GM21526 (cell line): ENCODE results near the gene USP31.

Source experiments
- ATAC-seq: cut with Tn5 transposase; IDR thresholded peaks from one replicate; pipeline ENCODE4 v1.9.1; 2021; ENCODE audit warnings: moderate library complexity; ENCODE audit not compliant: unreplicated experiment, low FRiP score

Gene USP31, protein sequence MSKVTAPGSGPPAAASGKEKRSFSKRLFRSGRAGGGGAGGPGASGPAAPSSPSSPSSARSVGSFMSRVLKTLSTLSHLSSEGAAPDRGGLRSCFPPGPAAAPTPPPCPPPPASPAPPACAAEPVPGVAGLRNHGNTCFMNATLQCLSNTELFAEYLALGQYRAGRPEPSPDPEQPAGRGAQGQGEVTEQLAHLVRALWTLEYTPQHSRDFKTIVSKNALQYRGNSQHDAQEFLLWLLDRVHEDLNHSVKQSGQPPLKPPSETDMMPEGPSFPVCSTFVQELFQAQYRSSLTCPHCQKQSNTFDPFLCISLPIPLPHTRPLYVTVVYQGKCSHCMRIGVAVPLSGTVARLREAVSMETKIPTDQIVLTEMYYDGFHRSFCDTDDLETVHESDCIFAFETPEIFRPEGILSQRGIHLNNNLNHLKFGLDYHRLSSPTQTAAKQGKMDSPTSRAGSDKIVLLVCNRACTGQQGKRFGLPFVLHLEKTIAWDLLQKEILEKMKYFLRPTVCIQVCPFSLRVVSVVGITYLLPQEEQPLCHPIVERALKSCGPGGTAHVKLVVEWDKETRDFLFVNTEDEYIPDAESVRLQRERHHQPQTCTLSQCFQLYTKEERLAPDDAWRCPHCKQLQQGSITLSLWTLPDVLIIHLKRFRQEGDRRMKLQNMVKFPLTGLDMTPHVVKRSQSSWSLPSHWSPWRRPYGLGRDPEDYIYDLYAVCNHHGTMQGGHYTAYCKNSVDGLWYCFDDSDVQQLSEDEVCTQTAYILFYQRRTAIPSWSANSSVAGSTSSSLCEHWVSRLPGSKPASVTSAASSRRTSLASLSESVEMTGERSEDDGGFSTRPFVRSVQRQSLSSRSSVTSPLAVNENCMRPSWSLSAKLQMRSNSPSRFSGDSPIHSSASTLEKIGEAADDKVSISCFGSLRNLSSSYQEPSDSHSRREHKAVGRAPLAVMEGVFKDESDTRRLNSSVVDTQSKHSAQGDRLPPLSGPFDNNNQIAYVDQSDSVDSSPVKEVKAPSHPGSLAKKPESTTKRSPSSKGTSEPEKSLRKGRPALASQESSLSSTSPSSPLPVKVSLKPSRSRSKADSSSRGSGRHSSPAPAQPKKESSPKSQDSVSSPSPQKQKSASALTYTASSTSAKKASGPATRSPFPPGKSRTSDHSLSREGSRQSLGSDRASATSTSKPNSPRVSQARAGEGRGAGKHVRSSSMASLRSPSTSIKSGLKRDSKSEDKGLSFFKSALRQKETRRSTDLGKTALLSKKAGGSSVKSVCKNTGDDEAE (N-terminal part only)

DNA sequence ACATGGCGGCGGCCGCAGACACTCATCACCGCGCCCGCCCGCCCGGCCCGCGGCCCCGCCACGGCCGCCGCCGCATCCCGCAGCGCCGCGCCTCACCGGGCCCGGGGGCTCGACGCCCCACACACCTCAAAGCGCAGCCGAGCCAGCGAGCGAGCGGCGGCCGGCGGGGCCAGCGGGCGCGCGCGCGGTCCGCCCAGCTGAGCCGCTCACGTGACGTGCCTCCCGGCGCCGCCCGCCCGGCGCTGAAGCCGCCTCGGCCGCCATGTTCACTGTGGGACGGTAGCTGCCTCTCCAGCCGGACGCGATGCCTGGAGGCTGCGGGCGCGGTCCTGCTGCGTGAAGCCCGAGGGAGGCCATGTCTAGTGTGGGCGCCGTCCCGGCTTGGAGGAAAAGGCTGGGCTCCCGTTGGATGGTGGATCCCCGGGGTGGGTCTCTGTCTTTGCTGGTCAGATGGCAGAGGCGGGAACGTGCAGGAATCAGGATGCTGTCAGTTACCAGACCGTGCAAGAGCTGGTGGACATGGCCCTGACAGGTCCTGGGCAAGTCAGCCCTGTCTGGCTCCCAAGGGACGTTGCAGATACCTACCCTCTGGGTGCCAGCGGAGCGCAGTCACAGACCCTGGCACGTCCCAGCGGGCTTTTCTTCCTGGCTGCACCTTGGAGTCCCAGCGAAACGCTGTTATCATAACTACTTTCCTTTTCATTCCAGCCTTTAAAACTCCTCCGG is at the start of gene USP31:
TSS of gene USP31 (minus strand) at position 186 of the 726 bp plus-strand sequence. CDS start at position 4, 182 bp downstream.
- ATAC-seq = peak; percentile 93

GRCh38 chr16:23196539-23196938 is 47.3 kb upstream of the USP31 start:
- ATAC-seq = no peak

- no peak for ATAC-seq
These were observed 46.2 kb upstream of the USP31 start for GRCh38 chr16:23195366-23195978.

GRCh38 chr16:23194497-23195221 is 45.4 kb upstream of the USP31 start:
- no peak for ATAC-seq

GRCh38 chr16:23188911-23189310 is 39.7 kb upstream of the USP31 start:
- no peak for ATAC-seq

DNA sequence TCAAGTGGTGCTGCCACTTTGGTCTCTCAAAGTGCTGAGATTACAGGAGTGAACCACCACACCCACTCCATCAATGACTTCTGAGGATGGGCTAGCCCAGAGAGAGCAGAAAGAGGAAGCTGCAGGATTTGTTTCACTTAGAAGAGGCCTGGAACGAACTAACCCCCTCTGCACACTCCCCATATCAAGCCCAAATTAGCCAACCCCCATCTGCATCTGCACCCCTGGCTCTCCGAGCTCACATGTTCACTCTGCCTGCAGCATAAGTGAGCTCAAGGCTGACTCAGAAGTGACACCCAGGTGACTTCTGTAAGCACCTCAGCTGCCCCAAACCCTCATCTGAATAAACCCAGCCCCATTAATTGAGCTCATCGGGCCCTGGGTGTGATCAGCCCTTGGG is 38.1 kb upstream of the USP31 start:
- no peak for ATAC-seq

- no peak for ATAC-seq
These were observed 36.9 kb upstream of the USP31 start for GRCh38 chr16:23186171-23186570.

DNA sequence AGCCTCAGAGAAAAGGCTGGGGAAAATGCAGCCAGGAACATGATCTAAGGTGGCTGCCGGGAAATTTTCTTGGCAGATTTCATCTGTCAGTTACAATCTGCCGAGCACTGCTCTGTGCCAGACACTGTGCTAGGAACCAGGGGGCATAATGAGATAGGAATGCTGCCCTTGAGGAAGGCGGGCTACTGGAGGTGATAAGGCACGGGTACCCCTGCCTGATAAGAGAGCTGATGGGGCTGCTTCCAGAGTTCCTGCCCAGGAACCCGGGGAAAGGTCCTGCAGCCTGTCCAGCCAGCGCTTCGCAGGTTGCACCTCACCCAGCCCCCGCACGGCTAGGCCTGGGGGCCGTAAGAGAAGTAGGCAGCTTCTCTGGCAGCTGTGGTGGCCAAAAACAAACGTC is 36.4 kb upstream of the USP31 start:
- ATAC-seq = no peak

DNA sequence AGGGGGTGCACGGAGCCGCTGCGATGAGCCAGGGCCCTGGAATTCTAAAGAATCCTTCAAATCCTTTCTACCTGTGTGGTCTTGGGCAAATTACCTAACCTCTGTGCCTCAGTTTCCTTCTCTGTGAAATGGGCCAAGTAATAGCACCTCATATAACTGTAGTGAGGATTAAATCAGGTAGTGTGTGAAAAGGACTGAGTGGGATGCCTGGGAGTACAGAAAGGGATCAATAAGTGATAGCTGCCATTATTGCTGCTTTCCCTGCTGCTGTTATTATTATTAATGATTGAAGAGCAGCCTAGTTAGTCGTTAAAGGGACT is 34.3 kb upstream of the USP31 start:
- ATAC-seq = no peak

DNA sequence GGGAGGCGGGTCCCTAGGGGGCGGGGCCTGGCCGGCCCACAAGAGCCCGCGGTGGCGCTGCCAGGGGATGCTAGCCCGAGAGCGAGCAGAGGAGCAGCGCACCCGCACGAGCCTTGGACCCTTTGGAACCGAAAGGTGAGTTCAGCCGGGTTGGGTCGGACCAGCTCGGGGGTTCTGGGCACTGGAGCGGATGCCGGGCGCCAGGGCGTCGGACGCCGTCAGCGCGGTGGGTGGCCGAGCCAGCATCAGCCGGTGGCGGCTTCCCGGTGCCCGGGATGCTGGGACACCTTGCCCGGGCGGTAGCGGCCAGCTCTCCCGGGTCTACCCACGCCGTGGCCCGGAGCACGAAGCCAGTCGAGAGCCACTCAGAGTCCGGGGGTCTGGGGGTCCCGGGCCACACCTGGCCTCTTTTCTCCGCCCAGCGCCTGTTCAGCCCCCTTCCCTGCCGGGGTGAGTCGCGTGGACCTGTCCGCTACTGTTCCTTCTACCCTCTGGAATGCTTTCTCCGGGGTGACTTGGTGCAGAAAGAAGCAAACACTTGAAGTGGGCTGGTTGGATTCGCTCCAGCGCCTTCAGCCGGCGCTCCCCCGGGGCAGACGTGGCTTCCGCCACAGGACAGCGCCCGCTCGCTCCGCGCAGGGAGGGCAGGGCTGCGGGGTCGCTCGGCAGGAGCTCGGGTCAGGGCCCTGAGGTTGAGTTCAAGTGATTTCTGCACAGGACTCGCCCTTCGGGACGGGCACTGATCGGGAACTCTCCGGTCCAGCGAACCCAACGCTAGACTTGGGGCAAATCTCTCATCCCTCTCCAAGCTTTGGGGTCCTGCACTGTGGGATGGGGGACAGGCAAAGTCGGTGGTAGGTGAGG is 33.7 kb upstream of the USP31 start, which contains the start of gene SCNN1G:
TSS of gene SCNN1G (plus strand) at position 67 of the 864 bp plus-strand sequence. CDS start 3,527 bp downstream, outside the sequence.
- ATAC-seq = peak; percentile 27

DNA sequence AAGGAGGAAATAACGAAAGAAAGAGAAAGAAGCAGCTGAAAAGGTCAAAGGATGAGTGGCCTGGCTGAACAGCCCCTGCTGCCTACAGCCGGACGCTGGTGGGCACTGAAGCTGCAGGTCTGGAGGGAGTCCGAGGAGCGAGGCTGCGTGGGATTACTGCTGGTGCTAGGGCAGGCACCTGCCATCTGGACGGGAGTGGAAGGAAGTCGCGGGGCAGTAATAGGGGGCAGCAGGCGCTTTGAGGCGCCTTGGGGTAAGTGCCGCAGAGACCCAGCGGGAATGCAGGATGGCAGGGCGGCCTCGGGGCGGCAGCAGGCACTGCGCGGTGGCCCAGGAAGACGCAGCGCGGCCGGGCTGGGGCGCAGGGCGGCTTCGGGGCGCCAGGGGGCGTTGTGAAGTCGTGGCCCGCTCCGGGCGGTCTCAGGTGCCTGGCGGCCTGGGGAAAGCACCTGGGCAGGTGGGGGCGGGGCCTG is 33.0 kb upstream of the USP31 start:
- ATAC-seq = peak; percentile 83

DNA sequence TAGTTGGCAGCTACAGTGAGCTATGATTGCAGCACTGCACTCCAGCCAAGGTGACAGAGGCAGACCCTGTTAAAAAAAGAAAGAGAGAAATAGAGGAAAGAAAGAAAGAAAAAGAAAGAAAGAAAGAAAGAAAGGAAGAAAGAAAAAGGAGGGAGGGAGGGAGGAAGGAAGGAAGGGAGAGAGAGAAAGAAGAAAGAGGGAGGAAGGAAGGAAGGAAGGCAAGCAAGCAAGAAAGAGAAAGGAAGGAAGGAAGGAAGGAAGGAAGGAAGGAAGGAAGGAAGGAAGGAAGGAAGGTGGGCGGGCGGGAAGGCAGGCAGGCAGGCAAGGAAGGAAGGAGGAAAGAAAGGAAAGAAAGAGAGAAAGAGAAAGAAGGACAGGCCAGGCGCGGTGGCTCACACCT is 32.3 kb upstream of the USP31 start:
- ATAC-seq = no peak

DNA sequence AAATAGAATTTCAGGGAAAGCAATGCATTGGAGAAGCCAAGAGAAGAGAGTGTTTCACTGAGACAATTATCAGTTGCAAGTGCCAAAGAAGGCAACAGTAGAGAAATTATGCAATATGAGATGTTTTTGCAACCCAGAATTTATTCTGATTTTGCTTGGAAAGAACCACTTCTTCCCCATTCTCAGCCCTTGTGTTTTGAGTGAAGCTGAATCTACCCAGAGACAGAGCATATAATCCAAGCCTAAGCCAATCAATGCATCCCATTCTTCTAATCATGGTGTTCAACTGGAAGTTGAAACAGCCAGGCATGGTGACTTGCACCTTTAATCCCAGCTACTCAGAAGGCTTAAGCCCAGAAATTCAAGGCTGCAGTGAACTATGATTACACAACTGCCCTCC is 26.4 kb upstream of the USP31 start:
- ATAC-seq = no peak

GRCh38 chr16:23174622-23175021 is 25.4 kb upstream of the USP31 start:
- ATAC-seq = no peak

DNA sequence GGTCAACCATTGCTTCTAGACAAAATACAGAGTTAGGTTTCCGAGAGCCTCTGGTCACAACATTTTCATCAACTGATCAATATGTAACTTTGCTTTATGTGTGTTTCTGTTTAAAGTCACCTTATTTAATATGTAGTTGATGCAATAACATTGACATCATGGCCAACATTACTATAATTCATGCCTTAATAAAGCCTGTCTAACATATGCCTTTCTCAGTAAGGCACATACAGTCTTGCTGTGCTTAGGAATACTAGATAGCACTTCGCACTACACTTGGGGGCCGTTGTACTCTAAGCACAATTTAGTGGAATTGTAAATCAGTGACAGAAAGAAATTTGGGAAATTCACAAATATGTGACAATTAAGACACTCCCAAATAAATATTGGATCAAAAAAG is 23.7 kb upstream of the USP31 start:
- ATAC-seq = no peak

- ATAC-seq = no peak
These were observed 23.3 kb upstream of the USP31 start for GRCh38 chr16:23172583-23172982.

DNA sequence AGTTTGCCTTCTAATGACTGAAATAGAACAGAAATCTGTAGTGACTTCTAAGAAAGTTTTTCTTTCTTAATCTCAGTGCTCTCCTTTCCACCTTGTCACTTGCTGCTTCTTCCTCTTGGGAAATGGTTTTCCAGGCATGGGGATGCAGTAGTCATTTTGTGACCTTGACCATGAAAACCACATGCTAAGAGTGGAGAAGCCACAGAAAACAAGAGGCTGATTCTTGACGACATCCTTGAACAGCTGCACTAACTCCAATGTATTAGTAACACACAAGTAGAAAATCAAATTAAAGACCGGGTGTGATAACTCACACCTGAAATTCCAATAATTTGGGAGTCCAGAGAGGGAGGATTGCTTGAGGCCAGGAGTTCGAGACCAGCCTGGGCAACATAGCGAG is 15.5 kb upstream of the USP31 start:
- ATAC-seq = no peak

DNA sequence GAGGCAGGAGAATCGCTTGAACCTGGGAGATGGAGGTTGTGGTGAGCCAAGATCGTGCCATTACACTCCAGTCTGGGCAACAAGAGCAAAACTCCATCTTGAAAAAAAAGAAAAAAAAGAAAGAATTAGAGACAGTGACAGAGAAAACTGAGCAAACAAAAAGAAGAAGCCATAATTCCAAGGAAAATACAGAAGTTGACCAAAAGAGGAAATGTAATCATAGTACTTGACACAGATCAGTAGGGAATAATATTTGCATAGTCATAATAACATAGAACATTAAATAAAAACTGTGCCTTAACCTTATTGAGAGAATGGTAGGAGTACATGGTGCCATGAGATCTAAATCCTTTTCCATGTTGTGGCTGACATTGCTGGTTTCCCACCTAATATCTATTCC is 14.7 kb upstream of the USP31 start:
- ATAC-seq = no peak
